Stimulated activated CD8-positive, alpha-beta memory T cell treated with anti-CD3 and anti-CD28 coated beads, Interleukin-7, amount 100 ng/mL, for 1 hour (primary cell): ENCODE data around the gene CYP4A22.
"Not testable (repeated sequence)": the region's sequence is repeated elsewhere in the genome, so short reads cannot be mapped to it uniquely, and the experiment has no call there.

ENCODE experiments used
- DNase-seq, 2 donors: peaks; one replicate each; pipeline ENCODE4 v3.0.0-alpha.2; 2020; ENCODE audit warnings: low read depth in 2 of 2

Gene CYP4A22

GRCh38 chr1:47137198-47137597 lies at the start of gene CYP4A22:
Gene CYP4A22, plus strand, starts transcription at chr1:47137441. Its CDS starts 45 bp downstream, at chr1:47137486.
- no peak for DNase-seq

- DNase-seq = not testable (repeated sequence)
These were observed 47.9 kb upstream of the CYP4A22 start for GRCh38 chr1:47089356-47089755.

- DNase-seq = not testable (repeated sequence)
These were observed 45.8 kb upstream of the CYP4A22 start for GRCh38 chr1:47091476-47091875.

GRCh38 chr1:47104816-47105215 lies 32.4 kb upstream of the CYP4A22 start:
- DNase-seq = no peak

- no peak for DNase-seq
These were observed 30.4 kb upstream of the CYP4A22 start for GRCh38 chr1:47106792-47107191.

GRCh38 chr1:47107851-47108574 lies 29.2 kb upstream of the CYP4A22 start:
- DNase-seq = not testable (repeated sequence)

- not testable (repeated sequence) for DNase-seq
These were observed 27.8 kb upstream of the CYP4A22 start for GRCh38 chr1:47109482-47109881.

GRCh38 chr1:47113178-47113577 lies 24.1 kb upstream of the CYP4A22 start:
- no peak for DNase-seq

- not testable (repeated sequence) for DNase-seq
These were observed 16.2 kb upstream of the CYP4A22 start for GRCh38 chr1:47121039-47121438.

GRCh38 chr1:47124834-47125233 lies 12.4 kb upstream of the CYP4A22 start:
- DNase-seq = not testable (repeated sequence)

- DNase-seq = not testable (repeated sequence)
These were observed 10.2 kb upstream of the CYP4A22 start for GRCh38 chr1:47126997-47127396.

- DNase-seq = no peak
These were observed 9.0 kb upstream of the CYP4A22 start for GRCh38 chr1:47128221-47128620.

- not testable (repeated sequence) for DNase-seq
These were observed 8.4 kb upstream of the CYP4A22 start for GRCh38 chr1:47128854-47129253.

GRCh38 chr1:47129489-47130230 lies 7.6 kb upstream of the CYP4A22 start:
- not testable (repeated sequence) for DNase-seq

- not testable (repeated sequence) for DNase-seq
These were observed 4.6 kb upstream of the CYP4A22 start for GRCh38 chr1:47132665-47133064.

- DNase-seq = no peak
These were observed 829 bp downstream of the CYP4A22 start for GRCh38 chr1:47137925-47138615.

GRCh38 chr1:47140358-47140757 lies 3.1 kb downstream of the CYP4A22 start:
- not testable (repeated sequence) for DNase-seq

GRCh38 chr1:47143654-47144053 lies 6.4 kb downstream of the CYP4A22 start:
- DNase-seq = not testable (repeated sequence)

GRCh38 chr1:47146495-47146894 lies 9.3 kb downstream of the CYP4A22 start:
- DNase-seq = not testable (repeated sequence)

GRCh38 chr1:47147047-47147785 lies 10.0 kb downstream of the CYP4A22 start:
- no peak for DNase-seq

- DNase-seq = not testable (repeated sequence)
These were observed 11.9 kb downstream of the CYP4A22 start for GRCh38 chr1:47149162-47149561.

GRCh38 chr1:47156457-47156856 lies 19.2 kb downstream of the CYP4A22 start:
- not testable (repeated sequence) for DNase-seq
